ENCODE data around the gene TAF10.

DNA sequence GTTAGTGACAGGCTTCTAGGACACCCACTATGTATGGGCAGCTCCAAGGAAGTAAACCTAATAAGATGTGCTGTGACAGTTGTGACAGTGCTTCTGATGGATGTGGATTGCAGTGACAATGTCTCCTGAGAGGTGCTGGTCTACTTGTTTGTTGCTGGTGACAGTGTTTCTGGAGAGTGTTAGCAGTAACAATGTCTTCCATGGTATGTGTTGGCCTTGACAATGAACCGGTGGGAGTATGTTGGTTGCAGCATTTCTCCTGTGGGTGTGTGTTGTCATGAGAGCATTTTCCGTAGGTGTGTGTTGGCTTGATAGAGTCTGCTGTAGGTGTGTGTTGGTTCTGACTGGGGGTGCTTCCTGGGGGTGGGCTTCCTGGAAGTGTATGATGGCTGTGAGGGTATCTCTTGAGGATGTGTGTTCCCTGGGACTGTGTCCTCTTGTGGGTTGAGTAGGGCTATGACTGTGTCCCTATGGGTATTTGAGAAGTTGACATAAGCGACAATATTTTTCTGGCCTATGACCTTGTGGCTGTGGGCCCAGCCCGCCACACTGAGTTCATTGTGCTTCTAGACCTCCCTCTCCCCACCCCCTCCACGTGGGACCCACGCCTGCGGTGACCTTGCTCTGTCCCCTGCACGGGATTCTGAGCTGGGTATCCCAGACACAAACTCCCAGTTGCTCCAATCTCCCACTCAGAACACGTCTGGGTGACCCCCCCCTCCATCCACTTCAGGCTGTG lies 42.4 kb upstream of the TAF10 start:
- TF ChIP-seq CTCF (conservative IDR thresholded peaks at IDR 0.05) (no peak), ZFX (IDR thresholded peaks at IDR 0.05) (no peak)

All from C4-2B (cell line).